Stimulated activated CD8-positive, alpha-beta memory T cell treated with anti-CD3 and anti-CD28 coated beads, Interleukin-12 subunit alpha, Interleukin-12 subunit beta, amount 100 ng/mL, for 24 hours (primary cell): Measurements from ENCODE around the gene PDE11A.

Experiments used
- DNase-seq: peaks from one replicate; pipeline ENCODE4 v3.0.0-alpha.2; 2020; ENCODE audit errors: extremely low read depth

The PDE11A gene

GRCh38 chr2:177759443-177759842, 313.1 kb downstream of the PDE11A start:
- DNase-seq, result no peak

GRCh38 chr2:177758591-177759371, 313.8 kb downstream of the PDE11A start:
- DNase-seq, result no peak

- no peak for DNase-seq
Measured at GRCh38 chr2:177756336-177756735, 316.2 kb downstream of the PDE11A start.

DNA sequence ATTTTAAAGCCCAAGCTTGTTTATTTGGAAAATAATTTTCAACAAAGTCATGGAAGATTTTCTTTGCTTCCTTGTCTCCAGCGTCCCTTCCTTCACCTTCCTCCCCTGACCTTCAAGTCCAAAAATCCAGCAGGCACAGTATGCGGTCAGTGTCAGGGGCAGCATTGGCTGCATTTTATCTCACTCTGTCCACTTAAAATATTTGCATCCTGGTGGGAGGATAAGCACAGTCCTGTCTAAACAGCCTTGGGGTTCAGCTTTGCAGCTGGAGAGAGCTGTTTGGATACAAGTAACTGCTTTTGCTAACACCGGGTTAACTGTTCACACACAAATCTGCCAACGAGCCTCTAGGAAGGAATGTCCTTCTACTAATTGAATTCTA, 318.1 kb downstream of the PDE11A start:
- no peak for DNase-seq

- no peak for DNase-seq
Measured at GRCh38 chr2:177753682-177754491, 318.7 kb downstream of the PDE11A start.

DNA sequence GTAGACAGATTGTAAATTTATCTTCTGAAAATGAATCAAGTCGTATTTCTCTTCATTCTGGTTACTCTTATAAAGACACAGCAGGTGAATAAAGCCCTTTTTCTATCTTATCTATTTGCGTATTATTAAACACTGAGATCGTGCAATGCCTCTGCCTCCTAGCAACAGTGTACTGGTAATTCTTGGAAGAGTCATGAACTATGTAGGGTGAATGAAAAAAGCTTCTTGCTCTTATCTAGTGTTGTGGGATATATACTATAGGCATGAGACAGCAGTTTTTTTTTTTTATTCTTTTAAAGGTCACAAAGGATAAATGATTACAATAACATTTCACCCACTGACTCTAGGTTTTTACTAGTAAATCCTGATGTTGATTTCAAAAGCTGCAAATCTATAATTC, 324.2 kb downstream of the PDE11A start:
- DNase-seq, result no peak

- DNase-seq, result no peak
Measured at GRCh38 chr2:177747384-177747783, 325.2 kb downstream of the PDE11A start.

DNA sequence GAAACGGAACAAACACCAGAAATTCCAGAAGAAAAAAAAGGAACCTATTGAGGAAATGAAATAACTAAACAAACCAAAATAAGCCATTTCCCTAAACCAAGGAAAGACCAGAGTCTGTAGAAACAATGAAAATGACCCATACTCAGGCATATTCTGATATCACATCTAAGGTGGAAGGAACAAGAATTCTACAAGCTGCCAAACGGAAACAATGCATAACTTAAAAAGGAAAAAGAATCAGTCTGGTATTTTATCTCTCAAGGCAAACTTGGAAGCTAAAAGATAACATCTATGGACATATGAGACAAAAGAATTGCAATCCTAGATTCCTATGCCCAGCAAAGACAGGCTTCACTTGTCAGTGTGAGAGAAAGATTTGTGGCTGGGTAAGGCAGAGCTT, 326.2 kb downstream of the PDE11A start:
- DNase-seq, result no peak

- DNase-seq, result no peak
Measured at GRCh38 chr2:177745531-177745930, 327.0 kb downstream of the PDE11A start.

GRCh38 chr2:177742851-177743250, 329.7 kb downstream of the PDE11A start:
- DNase-seq, result no peak

DNA sequence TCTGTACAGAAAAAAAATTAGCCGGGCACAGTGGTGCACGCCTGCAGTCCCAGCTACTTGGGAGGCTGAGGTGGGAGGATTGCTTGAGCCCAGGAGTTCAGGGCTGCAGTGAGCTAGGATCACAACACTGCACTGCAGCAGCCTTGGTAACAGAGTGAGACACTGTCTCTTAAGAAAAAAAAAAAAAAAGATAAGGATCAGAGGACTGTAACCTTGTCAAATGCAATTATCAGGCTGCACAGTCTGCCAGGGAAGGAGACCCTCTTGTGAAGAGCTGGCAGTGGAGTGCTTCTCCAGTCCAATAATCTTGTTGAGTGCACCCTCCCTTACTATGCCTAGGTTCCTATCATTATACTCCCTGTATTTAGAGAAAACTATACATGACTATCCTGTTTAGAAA, 330.7 kb downstream of the PDE11A start:
- no peak for DNase-seq

- DNase-seq, result no peak
Measured at GRCh38 chr2:177740700-177741099, 331.9 kb downstream of the PDE11A start.

- DNase-seq, result no peak
Measured at GRCh38 chr2:177738461-177739235, 333.9 kb downstream of the PDE11A start.

DNA sequence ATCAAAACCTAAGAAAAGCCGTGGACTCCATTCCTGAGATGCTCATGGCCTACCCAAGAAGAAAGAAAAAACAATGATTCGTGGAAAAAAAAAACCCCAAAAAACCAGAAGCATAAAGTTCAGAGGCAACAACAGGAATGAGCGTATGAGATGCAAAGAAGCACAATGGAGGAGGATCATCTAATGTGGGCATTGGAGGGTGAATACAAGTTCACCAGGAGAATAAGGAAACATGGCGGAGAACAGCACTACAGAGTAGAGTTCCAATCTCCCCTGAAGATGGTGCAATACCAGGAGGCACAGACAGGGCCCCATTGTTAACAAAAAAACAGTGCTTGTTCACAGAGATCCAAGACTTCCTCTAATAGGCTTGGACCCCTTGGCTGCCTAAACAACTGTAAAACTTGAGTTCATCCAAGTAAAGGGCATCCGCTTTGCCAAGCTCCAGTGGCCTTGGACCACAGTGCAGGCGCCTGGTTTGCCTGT, 337.2 kb downstream of the PDE11A start:
- no peak for DNase-seq

DNA sequence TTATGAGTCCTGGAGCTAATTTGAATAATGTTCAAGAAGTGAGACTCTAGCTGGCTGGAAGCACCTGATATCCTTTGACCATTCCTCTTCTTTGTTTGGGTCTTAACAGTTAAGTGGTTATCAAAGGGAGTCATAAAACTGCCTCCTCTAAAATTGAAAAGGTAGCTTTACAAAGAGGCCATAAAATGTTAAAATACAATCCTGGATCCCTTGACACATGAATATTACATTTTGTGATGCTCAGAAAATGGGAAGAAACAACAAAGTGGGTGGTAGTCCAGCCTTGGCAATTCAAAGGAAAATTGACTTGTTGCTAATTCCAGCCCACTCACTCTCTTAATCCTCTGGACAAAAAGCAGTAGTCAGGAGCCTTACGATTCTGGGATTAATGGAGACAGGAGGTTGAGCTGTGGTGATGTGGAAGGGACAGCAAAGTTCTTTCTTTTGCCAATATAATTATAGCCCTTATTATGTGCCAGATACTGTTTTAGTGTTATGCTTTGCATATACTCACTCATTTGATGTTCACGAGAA, 339.2 kb downstream of the PDE11A start:
- no peak for DNase-seq

DNA sequence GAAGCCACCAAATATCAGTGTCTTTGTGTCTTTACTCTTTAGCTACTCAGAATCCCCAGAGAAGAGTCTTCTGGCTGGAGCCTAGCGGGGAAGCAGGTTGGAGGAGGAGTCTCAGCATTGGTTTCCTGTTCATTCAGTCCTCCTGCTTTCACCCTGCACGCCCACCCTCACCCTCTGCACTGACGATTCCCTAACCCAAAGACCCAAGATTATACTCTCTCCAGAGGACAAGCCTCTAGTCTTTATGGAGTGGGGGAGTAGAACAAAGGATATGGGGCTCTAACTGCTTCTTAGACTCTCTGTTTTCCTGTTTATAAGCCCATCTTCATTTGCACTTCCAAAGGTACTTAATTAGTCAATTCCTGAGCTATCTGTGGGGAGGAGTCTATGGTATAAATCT, 341.2 kb downstream of the PDE11A start:
- no peak for DNase-seq

GRCh38 chr2:177730792-177731191, 341.8 kb downstream of the PDE11A start:
- DNase-seq, result no peak

DNA sequence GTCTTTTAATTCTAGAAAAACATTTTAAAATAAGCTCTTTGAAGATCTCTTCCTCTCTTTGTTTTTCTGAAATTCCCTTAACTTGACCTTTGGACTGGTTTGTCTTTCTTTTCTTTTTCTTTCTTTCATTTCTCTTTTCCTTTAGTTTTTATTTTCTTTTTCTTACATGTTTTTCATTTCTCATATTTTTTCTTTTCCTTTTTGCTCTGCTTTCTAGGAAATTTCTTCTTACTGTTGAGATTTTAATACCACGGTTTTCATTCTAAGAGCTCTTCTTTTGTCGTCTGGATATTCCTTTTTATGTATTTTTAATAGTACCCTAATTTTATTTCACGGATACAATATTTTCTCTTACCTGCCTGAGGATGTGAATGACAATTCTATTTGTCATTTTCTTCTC, 342.2 kb downstream of the PDE11A start:
- DNase-seq, result no peak

DNA sequence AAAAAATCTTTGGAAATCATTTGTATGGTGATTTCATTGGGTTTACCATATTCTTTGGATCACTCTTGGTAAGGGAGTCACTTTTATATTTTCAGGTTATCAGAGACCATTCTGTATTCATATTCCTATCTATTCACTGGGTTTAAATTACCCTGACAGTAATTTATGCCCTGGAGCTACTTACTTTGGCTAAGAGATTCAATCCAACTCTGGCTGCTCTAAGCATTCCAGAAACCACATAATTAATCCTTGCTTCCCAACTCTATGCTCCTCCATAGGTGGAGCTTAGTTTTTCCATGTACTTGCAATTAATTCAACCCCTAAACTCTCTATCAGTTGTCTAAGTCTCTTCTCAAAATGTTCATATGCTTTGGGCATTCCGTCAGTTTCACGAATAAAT, 343.7 kb downstream of the PDE11A start:
- no peak for DNase-seq

DNA sequence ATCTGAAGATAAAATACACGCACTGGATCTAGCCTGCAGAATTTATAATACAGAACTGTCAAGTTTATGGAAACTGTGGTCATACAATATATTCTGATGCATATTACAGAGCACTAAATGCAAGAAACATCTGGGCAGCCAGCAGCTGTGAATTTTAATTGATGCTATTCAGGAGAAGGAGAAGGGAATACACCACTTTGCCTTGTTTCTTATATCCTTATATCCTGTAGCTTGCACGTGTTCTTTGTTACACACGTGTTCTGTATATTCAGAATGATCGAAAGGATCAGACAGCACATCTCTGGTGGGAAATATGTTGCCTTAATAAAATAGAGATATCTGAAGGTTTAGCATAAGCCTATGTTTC, 344.2 kb downstream of the PDE11A start:
- no peak for DNase-seq

DNA sequence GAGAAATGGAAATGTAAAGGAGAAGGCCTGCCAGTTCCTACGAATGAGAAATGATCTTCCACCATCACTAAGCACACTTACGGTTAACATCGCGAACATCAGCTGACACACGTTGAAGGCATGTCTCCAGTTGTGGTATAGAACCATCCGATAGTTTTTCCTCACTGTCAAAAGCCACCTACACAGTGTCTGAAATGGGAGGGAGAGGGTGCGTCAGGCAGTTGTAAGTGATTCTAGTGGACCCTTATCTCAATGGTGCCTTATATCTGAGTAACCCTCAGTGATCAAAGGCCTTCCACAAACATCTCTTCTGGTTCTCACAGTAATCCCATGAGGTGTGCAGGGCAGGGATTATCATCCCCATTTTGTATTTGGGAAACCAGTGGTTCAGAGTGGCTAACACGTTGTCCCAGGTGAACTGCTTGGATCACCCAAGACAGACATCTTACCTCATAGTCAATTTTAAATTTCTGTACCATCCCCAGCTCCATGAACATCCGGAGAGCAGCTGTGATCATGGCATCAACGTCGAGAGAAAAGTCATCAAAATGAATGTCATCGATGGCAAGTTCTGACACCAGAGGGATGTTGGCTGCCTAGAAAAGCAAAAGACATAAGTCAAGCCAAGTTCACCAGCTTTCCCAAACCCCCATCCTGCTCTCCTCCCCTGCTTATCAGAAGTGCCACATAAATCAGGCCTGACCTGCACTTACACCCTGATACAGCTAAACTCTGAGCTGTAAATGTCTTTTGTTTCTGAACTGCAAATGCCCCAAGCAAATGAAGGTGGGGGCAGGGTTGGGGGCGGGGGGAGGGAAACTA, 344.8 kb downstream of the PDE11A start:
- no peak for DNase-seq
